Stimulated activated naive CD8-positive, alpha-beta T cell treated with anti-CD3 and anti-CD28 coated beads, Interleukin-15, amount 100 ng/mL, for 72 hours (primary cell): Measurements from ENCODE around the gene RHBDD3.
A peak's percentile ranks its signal among the peaks of the same experiment; 100 is the strongest.
"Not testable (repeated sequence)": the region's sequence is repeated elsewhere in the genome, so short reads cannot be mapped to it uniquely, and the experiment has no call there.

Source experiments
- ATAC-seq: fragments of 150-1000 bp; cut with Tn5 transposase; 2 replicates; pipeline ENCODE4 v1.10.0; 2021; ENCODE audit warnings: mild to moderate bottlenecking, moderate library complexity
- DNase-seq, 2 donors: peaks; one replicate each; pipeline ENCODE4 v3.0.0; 2021 to 2022
- H3K27ac Mint-ChIP-seq, 2 donors: one replicate each; pipeline ENCODE4 v1.8.0; 2022; ENCODE audit warnings: mild to moderate bottlenecking in 2 of 2, mixed read lengths in 2 of 2, moderate library complexity in 2 of 2
- H3K27me3 Mint-ChIP-seq: one replicate; pipeline ENCODE4 v1.8.0; 2022; ENCODE audit warnings: mixed read lengths
- H3K4me1 Mint-ChIP-seq: one replicate; pipeline ENCODE4 v1.8.0; 2022; ENCODE audit warnings: mild to moderate bottlenecking, mixed read lengths
- H3K4me3 Mint-ChIP-seq, 2 donors: one replicate each; pipeline ENCODE4 v1.8.0; 2022; ENCODE audit warnings: mild to moderate bottlenecking in 2 of 2, mixed read lengths in 2 of 2, moderate library complexity in 1 of 2
- H3K9me3 Mint-ChIP-seq, 2 donors: one replicate each; pipeline ENCODE4 v1.8.0; 2022; ENCODE audit warnings: mixed read lengths in 2 of 2

RHBDD3 gene

DNA sequence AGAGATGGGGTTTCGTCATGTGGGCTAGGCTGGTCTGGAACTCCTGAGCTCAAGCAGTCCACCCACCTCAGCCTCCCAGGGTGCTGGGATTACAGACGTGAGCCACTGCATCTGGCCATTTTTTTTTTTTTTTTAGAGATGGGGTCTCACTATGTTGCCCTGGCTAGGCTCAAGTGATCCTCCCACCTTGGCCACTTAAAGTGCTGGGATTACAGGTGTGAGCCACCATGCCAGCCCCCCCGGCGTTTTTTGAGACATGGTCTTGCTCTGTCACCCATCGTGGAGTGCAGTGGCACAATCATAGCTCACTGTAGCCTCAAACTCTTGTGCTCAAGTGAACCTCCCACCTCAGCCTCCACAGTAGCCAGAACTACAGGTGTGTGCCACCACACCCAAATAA is 16.5 kb downstream of the RHBDD3 start:
- peaks cover 8% of the 10 kb centered on the region for H3K27me3 Mint-ChIP-seq
- H3K27ac Mint-ChIP-seq: no peak overlapping the region
- H3K4me3 Mint-ChIP-seq: no peak overlapping the region
- DNase-seq (no peak), ATAC-seq (no peak)
- no peaks in the 10 kb centered on the region for H3K4me1 Mint-ChIP-seq
- no peaks in the 10 kb centered on the region for H3K9me3 Mint-ChIP-seq

DNA sequence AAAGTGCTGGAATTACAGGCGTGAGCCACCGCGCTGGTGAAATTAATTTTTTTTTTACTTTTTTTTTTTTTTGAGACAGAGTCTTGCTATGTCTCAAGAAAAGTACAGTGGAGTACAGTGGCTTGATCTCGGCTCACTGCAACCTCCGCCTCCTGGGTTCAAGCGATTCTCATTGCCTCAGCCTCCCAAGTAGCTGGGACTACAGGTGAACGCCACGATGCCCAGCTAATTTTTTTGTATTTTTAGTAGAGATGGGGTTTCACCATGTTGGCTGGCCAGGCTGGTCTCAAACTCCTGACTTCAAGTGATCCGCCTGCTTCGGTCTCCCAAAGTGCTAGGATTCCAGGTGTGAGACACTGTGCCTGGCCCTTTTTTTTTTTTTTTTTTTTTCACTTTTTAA is 19.9 kb downstream of the RHBDD3 start:
- not testable (repeated sequence) for ATAC-seq, H3K4me1 Mint-ChIP-seq, H3K9me3 Mint-ChIP-seq, H3K4me3 Mint-ChIP-seq, H3K27ac Mint-ChIP-seq, DNase-seq
- H3K27me3 Mint-ChIP-seq: peaks cover 35% of the 10 kb centered on the region

DNA sequence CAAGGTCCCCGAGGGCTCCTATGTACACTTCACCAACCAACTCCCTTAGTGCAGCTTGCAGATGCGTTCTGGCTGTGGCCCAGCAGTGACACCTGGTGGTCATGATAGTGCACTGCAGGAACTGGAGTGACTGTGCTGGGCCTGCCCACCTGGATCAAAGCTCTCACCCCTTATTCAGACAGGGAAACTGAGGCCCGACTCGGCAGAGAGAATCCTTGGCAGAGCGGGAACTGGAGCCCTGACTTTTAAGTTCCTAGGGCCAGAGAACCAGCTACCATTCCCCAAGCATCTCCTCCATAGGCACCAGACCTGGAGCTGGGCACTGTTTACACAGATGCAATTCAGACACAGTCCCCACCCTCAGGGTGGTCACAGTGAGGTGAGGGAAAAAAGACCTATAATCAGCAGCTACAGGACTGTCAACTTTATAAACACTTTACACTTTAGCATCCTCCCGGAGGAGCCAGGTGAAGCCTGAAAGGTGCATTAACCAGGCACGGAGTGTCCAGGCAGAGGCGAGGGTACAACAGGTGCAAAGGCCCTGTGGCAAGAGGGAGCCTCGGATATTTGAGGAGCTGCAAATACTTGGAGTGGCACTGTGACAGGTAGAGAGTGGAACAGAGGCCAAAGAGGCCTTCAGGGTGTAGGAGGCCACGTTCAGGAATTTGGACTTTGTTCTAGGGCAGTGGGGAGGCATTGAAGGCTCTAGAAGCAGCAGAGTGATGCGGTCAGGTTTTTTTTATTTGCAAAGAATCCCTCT is 22.0 kb downstream of the RHBDD3 start:
- Mint-ChIP-seq H3K4me3 (no peak overlapping the region), H3K27me3 (peaks cover 30% of the 10 kb centered on the region), H3K27ac (no peak overlapping the region), H3K9me3 (peaks cover 12 to 14% of the 10 kb centered on the region in 2 donors), H3K4me1 (peaks cover 9% of the 10 kb centered on the region)
- peak; percentile 64 to 73 for DNase-seq
- peak; percentile 93 for ATAC-seq

DNA sequence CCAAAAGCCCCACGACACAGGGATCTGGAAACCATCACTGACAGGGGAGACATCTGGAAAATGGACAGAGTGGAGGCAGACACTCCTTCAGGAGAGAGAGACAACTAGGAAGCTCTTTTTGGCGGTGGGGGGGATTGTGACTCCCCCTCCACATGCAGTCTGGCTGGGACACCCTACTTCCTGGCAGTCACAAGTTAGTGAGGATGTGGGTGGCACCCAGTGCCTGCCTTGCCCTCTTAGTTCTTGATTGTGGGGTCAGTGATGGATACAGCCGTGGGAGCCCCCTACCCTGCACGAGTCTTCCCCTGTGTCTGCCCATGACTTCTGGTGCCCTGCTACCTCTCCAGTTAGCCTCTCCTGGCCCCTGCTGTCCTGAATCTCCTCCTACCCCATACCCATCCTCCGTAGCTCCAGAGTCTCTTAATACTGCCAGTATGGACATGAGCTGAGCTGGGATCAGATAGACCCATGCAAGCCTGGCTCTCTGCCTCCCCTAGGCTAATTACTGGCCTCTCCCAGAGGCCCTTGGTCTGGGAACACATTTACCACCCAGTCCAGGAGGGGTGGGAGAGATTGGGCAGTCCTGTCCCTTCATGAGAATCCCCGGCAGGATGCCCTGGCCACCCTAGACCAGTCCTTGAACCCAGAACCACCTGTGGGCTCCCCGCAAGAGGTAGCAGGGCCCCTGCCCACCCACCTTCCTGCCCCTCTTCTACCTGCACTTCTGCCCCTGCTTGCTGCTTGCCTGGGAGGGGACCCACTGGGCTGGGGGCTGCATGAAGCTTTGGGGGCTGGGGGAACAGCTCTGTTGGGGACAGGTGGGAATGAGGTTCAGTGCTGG is 22.8 kb downstream of the RHBDD3 start:
- H3K27ac Mint-ChIP-seq: no peak overlapping the region
- H3K9me3 Mint-ChIP-seq: peaks cover 12 to 22% of the 10 kb centered on the region in 2 donors
- peaks cover 34% of the 10 kb centered on the region for H3K27me3 Mint-ChIP-seq
- DNase-seq (no peak), ATAC-seq (peak; percentile 20)
- H3K4me1 Mint-ChIP-seq: peaks cover 9% of the 10 kb centered on the region
- no peak overlapping the region for H3K4me3 Mint-ChIP-seq

DNA sequence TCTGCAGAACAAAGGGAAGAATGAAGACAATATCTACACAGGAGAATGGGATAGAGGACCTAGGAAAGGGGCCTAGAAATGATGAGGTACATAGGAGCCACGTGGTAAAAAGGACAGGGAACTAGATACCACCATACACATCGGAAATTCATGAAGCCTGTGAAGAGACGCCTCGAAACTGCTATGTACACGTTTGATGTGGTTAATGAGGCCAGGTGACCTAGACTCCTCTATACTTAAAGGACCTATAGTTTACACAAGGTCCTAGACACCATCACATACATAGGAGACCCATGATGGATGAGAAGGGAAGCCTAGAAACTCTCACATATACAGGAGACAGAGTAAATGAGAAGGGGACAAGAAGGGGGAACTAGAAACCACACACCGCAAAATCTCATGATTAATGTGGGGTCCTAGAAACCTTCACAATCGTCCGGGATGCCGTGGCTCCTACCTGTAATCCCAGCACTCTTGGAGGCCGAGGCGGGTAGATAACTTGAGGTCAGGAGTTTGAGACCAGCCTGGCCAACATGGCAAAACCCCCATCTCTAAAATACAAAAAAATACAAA is 23.8 kb downstream of the RHBDD3 start:
- peak overlapping the region in 1 of 2 donors; percentile 25 for H3K27ac Mint-ChIP-seq
- ATAC-seq: no peak
- H3K27me3 Mint-ChIP-seq: peaks cover 38% of the 10 kb centered on the region
- no peak overlapping the region for H3K4me3 Mint-ChIP-seq
- H3K9me3 Mint-ChIP-seq: peaks cover 18 to 32% of the 10 kb centered on the region in 2 donors
- peaks cover 9% of the 10 kb centered on the region for H3K4me1 Mint-ChIP-seq
- DNase-seq: no peak

DNA sequence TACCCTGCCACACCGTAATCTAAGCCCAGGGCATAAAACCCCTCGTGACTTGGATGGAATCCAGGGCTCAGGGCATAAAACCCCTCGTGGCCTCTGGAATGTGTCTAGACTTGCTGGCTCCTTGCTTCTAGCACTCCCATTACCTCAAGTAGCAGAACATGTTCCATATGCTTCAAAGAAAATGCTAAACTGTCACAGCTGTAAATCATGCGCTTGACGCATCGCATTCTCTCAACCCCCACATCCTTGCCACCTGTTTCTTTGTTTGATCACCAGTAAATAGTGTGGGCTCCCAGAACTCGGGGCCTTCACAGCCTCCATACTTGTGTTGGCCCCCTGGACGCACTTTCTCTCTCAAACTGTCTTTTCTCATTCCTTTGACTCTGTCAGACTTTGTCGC is 27.3 kb downstream of the RHBDD3 start:
- H3K27ac Mint-ChIP-seq: not testable (repeated sequence)
- H3K27me3 Mint-ChIP-seq: peaks cover 36% of the 10 kb centered on the region

DNA sequence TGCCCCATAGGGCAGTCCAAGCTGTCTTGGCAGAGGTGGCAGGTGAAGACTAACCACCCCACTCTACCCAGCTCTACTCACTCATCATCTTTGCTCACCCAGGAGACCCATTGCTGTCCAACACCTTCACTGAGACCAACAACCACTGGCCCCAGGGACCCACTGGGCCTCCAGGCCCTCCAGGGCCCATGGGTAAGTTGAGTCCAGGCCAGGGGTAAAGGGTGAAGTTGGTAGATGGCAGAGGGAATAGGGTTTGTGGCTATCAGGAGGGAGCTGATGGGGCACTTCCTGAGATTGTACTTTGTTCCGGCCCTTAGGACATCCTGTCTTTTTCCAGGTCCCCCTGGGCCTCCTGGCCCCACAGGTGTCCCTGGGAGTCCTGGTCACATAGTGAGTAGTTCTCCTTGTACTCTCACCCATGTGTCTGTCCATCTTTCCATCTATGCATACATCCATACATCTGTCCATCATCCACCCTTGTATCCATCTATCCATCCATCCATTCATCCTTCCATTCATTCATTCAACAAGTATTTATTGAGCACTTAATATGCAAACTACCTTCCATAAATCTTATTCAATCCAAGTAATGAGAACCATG is 34.4 kb downstream of the RHBDD3 start:
- H3K9me3 Mint-ChIP-seq: peaks cover 0 to 7% of the 10 kb centered on the region in 2 donors
- no peak overlapping the region for H3K4me3 Mint-ChIP-seq
- no peaks in the 10 kb centered on the region for H3K27me3 Mint-ChIP-seq
- no peaks in the 10 kb centered on the region for H3K4me1 Mint-ChIP-seq
- ATAC-seq (no peak), DNase-seq (no peak)
- H3K27ac Mint-ChIP-seq: no peak overlapping the region

More for the DNA sequence above, 27.3 kb downstream of the RHBDD3 start:
- H3K9me3 Mint-ChIP-seq: peaks cover 21 to 36% of the 10 kb centered on the region in 2 donors
- ATAC-seq, H3K4me1 Mint-ChIP-seq, DNase-seq, H3K4me3 Mint-ChIP-seq: not testable (repeated sequence)

DNA sequence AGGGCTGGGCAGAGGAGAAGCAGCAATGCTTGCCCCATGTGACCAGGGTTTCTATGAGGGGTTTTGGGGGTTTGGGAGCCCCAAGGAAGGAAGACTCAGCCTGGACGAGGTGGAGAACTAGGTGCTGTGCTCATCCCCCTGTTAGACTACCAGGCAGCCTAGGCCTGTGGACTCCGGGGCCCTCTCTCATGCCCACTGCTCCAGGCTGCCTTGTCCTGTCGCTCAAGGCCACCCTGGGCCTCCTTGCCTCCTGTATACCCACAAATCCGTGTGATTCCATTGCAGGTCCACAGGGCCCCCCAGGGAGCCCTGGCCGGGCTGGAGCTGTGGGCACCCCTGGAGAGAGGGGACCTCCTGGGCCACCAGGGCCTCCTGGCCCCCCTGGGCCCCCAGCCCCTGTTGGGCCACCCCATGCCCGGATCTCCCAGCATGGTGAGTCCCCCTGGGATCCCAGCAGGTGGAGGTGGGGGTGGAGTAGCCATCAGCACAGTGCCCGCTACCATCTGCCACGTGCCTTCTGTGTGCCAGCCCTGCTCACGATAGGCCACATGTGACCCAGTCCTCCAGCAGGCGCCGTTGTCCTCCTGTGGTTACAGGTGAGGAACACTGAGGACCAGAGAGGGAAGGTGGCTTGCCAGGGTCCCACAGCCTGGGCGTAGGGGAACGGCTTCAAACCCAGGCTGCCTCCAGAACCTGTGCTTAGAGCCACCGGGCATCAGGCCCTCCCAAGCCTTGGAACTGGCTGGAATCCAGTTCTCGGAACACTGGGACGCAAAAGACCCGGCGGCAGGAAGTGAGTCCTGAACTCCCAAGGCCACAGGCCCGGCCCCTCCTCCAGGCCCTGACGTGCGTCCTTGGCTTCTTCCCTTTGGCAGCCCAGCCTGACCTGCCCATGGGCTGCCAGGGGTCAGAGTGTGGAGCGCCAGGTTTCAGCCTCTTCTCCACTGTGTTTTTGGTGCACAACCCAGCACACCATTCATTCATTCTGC is 35.5 kb downstream of the RHBDD3 start:
- DNase-seq (no peak), ATAC-seq (peak; percentile 15)
- no peaks in the 10 kb centered on the region for H3K4me1 Mint-ChIP-seq
- peak overlapping the region in 1 of 2 donors; percentile 17 for H3K27ac Mint-ChIP-seq
- H3K4me3 Mint-ChIP-seq: no peak overlapping the region
- H3K9me3 Mint-ChIP-seq: peaks cover 0 to 7% of the 10 kb centered on the region in 2 donors
- H3K27me3 Mint-ChIP-seq: no peaks in the 10 kb centered on the region

DNA sequence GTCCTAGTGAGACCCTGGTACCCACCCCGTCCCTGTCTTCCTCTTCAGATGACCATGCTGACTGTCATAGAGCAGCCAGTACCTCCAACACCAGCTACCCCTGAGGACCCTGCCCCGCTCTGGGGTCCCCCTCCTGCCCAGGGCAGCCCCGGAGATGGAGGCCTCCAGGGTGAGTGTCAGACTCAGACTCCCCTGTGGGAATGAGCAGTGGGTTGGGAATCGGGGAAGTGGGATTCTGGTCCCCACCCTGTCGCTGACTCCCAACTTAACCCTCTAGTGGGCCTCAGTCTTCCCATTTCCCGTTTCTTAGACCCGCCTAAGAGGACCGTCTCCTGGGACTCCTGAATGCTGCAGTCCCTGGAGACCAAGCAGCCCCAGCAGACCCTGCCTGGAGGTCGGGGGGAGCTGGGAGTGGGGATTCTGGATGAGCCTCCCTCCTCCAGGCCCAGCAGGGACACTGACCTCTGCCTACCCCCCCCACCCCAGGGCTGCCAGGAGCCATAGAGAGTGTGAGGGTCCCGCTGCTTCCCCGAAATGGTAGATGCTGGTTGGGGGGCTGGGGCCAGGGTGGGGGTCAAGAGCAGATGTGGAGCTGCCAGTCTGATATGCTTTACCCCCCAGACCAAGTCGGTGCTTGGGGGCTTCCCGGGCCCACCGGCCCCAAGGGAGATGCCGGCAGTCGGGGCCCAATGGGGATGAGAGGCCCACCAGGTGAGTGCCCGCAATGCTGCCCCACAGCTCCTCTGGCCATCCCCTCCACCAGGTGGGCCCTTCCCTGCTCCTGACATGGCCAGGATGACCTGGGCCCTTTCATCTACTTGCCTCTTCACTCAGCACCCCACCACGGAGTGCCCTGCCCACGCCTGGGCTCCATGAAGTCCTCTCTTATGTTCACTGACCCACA is 36.6 kb downstream of the RHBDD3 start:
- H3K27me3 Mint-ChIP-seq: no peaks in the 10 kb centered on the region
- DNase-seq: no peak
- H3K4me3 Mint-ChIP-seq: no peak overlapping the region
- H3K4me1 Mint-ChIP-seq: no peaks in the 10 kb centered on the region
- peaks cover 0 to 7% of the 10 kb centered on the region in 2 donors for H3K9me3 Mint-ChIP-seq
- H3K27ac Mint-ChIP-seq: no peak overlapping the region
- ATAC-seq: peak; percentile 9

DNA sequence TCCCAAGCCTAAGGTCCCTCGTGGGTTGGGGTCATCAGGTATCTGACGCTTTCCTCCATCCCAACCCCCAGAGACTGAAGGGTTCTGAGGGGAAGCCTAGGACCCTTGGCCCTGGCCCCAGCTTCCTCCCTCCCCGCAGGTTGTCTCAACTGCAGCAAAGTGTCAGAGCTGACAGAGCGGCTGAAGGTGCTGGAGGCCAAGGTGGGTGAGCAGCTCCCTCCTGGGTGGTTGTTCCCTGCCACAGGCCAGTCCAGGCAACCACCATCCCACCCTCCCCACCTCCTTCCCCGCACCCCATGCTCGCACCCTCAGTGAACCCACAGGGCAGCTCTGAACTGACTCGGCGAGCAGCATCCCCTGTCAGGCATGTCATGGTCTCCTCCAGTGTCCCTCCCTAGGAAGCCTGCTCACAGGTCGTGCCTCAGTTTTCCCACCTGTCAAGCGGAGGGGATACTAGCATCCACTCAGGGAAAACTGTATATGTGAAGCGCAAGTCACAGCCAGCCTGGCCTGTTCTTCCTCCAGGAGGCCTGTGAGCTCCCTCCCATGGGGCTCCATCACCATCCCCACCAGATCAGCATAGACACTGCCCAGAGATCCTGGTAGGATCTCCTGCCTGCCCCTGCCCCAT is 41.3 kb downstream of the RHBDD3 start:
- no peaks in the 10 kb centered on the region for H3K4me1 Mint-ChIP-seq
- ATAC-seq: no peak
- H3K27me3 Mint-ChIP-seq: no peaks in the 10 kb centered on the region
- no peak for DNase-seq
- H3K4me3 Mint-ChIP-seq: no peak overlapping the region
- no peaks in the 10 kb centered on the region for H3K9me3 Mint-ChIP-seq
- H3K27ac Mint-ChIP-seq: no peak overlapping the region

DNA sequence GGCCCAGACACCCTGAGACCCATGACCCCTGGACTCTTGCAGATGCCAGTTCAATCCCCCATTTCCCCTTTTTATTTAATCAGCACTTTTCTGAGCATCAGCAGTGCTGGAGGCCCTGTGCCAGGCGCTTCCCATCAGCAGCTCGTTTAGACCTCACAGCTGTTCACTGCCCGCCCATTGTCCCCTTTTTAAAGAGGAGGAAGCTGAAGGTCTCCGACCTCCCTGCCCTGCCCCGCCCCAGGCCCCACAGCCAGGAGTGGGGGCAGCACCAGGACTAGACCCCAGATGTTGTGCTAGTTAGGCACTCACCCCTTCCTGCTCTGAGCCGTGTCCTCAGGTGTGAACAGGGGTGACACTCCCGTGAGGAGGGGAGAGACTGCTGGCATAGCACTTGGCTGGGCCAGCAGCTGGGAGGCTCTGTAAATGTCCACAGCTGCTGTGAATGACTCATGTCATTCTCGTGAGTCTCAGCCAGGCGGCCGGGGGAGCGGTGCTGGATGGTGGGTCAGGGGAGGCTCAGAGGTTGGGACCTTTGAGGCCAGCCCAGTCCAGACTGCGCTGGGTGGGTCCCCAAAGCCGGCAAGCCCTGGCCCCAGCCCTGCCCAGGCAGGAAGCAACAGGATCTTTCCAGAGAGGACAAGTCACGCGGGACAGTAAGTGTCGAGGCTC is 42.2 kb downstream of the RHBDD3 start:
- Mint-ChIP-seq H3K27me3 (no peaks in the 10 kb centered on the region), H3K27ac (peak overlapping the region; percentile 42 to 52), H3K9me3 (no peaks in the 10 kb centered on the region), H3K4me1 (no peaks in the 10 kb centered on the region), H3K4me3 (no peak overlapping the region)
- ATAC-seq (no peak), DNase-seq (no peak)

DNA sequence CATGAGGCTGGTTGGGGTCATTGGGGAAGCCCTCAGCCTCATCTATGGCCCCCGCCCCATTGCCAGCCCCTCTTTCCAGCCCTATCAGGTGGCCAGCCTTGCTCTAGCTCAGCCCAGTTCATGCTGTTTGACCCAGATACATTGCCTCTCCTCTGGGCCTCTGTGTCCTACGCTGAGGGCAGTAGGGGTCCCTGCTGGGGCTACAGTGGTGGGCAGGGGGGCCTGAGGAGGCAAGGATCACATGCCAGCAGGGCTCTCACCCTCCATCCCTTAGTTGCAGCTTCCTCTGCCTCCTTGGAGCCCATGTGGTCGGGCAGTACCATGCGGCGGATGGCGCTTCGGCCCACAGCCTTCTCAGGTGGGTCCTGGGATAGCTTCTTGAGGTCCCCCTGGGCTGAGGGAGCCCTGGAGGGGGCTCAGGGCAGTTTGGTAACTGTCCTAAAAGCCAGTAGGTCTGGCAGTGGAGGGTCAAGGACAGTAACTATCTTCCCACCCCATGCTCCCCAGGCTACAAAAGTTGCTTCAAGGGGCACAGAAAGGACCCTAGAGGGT is 42.8 kb downstream of the RHBDD3 start:
- Mint-ChIP-seq H3K4me1 (no peaks in the 10 kb centered on the region), H3K4me3 (no peak overlapping the region), H3K27me3 (no peaks in the 10 kb centered on the region), H3K27ac (peak overlapping the region; percentile 42 to 52), H3K9me3 (no peaks in the 10 kb centered on the region)
- DNase-seq (no peak), ATAC-seq (no peak)
